Hematopoietic multipotent progenitor cell treated with erythropoietin and hydrocortisone succinate and interleukin-3 and kit ligand, for 17 days (in vitro differentiated cells): Measurements from ENCODE around the gene SGSM2.

Source experiments
- DNase-seq: peaks from one replicate; pipeline ENCODE4 v3.0.0-alpha.2; 2015; ENCODE audit warnings: low spot score

The SGSM2 gene

DNA sequence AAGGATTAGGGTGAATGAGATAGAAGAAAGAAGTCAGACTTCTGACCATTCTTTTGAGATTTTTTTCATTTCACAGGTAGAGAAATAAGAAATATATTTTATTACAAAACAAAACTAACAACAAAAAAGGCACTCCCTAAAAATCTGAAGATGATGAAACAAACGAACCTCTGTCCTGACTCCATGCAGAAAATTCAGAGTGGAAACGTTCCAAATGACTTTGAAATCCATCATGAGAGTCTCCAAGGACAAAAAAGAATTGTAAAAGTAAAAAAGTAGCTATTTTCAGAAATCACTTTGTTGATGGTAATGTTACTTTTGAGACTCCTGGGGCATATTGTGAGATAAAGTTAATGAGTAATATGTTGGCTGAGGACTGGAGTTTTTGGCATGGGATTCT lies 89.9 kb downstream of the SGSM2 start:
- no peak for DNase-seq

DNA sequence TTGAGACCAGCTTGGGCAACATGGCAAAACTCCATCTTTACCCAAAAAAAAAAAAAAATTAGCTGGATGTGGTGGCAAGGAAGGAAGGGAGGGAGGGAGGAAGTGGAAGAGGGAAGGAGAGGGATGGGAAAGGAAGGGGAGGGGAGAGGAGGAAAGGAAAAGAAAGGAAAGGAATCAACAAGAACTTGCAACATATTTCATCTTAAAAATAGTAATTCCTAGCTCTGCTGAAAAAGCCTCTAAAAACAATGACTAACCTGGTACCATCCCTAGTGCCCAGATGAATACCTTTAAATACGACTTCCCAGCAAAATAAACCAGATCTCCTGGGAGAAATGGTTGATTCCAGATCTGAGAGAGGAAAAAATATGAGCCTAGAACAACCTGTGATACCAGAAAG lies 90.6 kb downstream of the SGSM2 start:
- no peak for DNase-seq
